H1 (cell line): ENCODE data around the gene PGBD5. TPM values are rescaled to one million over a fixed set of nuclear protein-coding genes. Genes with fewer than 3 reads are reported as not detected.
A peak's percentile ranks its signal among the peaks of the same experiment; 100 is the strongest.

Experiments used
- CTCF ChIA-PET: fragments of 300-600 bp; sonication (Branson Sonifier 250); formaldehyde crosslinking; loops from one replicate; lab custom pipeline; 2021; ENCODE audit not compliant: partially characterized antibody; lab: Charles Lee
- POLR2A ChIA-PET: fragments of 300-600 bp; sonication (Branson Sonifier 250); formaldehyde crosslinking; loops from one replicate; lab custom pipeline; 2021; ENCODE audit warnings: inconsistent platforms; ENCODE audit not compliant: partially characterized antibody; lab: Charles Lee
- DNase-seq, 2 experiments: peaks; one replicate each; pipeline versions ENCODE4 v3.0.0 to v3.0.0-alpha.2; 2010 to 2022; ENCODE audit warnings: low spot score in 2 of 2, low read depth in 1 of 2, mixed read lengths in 1 of 2
- FAIRE-seq: peaks from 2 replicates; lab custom pipeline; 2011; peaks lifted over from hg19 to GRCh38; lab: Jason Lieb, UNC
- H2AFZ ChIP-seq: 2 replicates; pipeline ENCODE4 v1.8.1; 2012; ENCODE audit warnings: low read length, inconsistent platforms
- H2AK5ac ChIP-seq: 2 replicates; pipeline ENCODE4 v1.6.1; 2013; ENCODE audit warnings: low read depth, low read length
- H2BK120ac ChIP-seq: replicated peaks from 2 replicates; pipeline ENCODE3; 2013; ENCODE audit warnings: low read depth, low read length, inconsistent platforms
- H2BK12ac ChIP-seq: 2 replicates; pipeline ENCODE4 v1.6.1; 2013; ENCODE audit warnings: low read depth, low read length
- H2BK15ac ChIP-seq: 2 replicates; pipeline ENCODE4 v1.6.1; 2013; ENCODE audit warnings: low read length
- H2BK20ac ChIP-seq: 2 replicates; pipeline ENCODE4 v1.6.1; 2013; ENCODE audit warnings: low read length
- H2BK5ac ChIP-seq: 2 replicates; pipeline ENCODE4 v1.6.1; 2013; ENCODE audit warnings: low read depth, low read length
- H3K14ac ChIP-seq: 2 replicates; pipeline ENCODE4 v1.6.1; 2013; ENCODE audit warnings: inconsistent platforms; ENCODE audit not compliant: insufficient read length
- H3K18ac ChIP-seq: 2 replicates; pipeline ENCODE4 v1.6.1; 2013; ENCODE audit warnings: low read length; ENCODE audit errors: extremely low read depth
- H3K23ac ChIP-seq: 2 replicates; pipeline ENCODE4 v1.6.1; 2013; ENCODE audit warnings: inconsistent platforms; ENCODE audit not compliant: insufficient read length
- H3K23me2 ChIP-seq: 2 replicates; pipeline ENCODE4 v1.6.1; 2013; ENCODE audit warnings: low read depth, low read length
- H3K27ac ChIP-seq: 2 replicates; pipeline ENCODE4 v1.6.1; 2011; ENCODE audit warnings: low read depth, low read length, inconsistent platforms
- H3K27me3 ChIP-seq, 4 experiments: replicated peaks in 1 of 4; 1 replicate in 1 of 4; 2 replicates in 3 of 4; pipeline versions ENCODE4 v1.6.1 to v1.8.1; 2011 to 2013; ENCODE audit warnings: low read length in 3 of 4, mild to moderate bottlenecking in 3 of 4, inconsistent platforms in 2 of 4, mixed read lengths in 2 of 4, moderate library complexity in 1 of 4; ENCODE audit not compliant: control insufficient read depth in 3 of 4, insufficient read depth in 3 of 4; ENCODE audit errors: extremely low read depth in 1 of 4
- H3K36me3 ChIP-seq, 4 experiments: 2 replicates each; pipeline versions ENCODE4 v1.6.1 to v1.8.1; 2011 to 2013; ENCODE audit warnings: mild to moderate bottlenecking in 4 of 4, low read length in 3 of 4, moderate library complexity in 2 of 4, control low read depth in 1 of 4, inconsistent platforms in 1 of 4; ENCODE audit not compliant: insufficient read depth in 4 of 4, control insufficient read depth in 2 of 4
- H3K4ac ChIP-seq: replicated peaks from 2 replicates; pipeline ENCODE3; 2013; ENCODE audit warnings: low read length, low read depth, mixed read lengths, inconsistent platforms; ENCODE audit not compliant: insufficient read length
- H3K4me1 ChIP-seq, 4 experiments: replicated peaks in 1 of 4; 1 replicate in 1 of 4; 2 replicates in 3 of 4; pipeline versions ENCODE4 v1.6.1 to v1.8.1; 2011 to 2013; ENCODE audit warnings: low read length in 3 of 4, inconsistent platforms in 2 of 4, mixed read lengths in 1 of 4; ENCODE audit not compliant: insufficient read depth in 4 of 4, control insufficient read depth in 3 of 4
- H3K4me2 ChIP-seq, 2 experiments: 2 replicates each; pipeline versions ENCODE4 v1.6.1 to v1.8.1; 2011 to 2013; ENCODE audit warnings: low read depth in 2 of 2, low read length in 2 of 2, control low read depth in 1 of 2, inconsistent platforms in 1 of 2, mild to moderate bottlenecking in 1 of 2; ENCODE audit not compliant: insufficient read depth in 1 of 2
- H3K4me3 ChIP-seq, 4 experiments: fragments of 200-600, 300-600 bp in 1 of 4; sonication (generic), shearing (Covaris generic), sonication (Bioruptor Twin) in 1 of 4; 2 replicates each; pipeline versions ENCODE4 v1.5.1 to v1.8.1; 2011 to 2016; ENCODE audit warnings: low read length in 4 of 4, low read depth in 3 of 4, control low read depth in 2 of 4, inconsistent platforms in 2 of 4, mild to moderate bottlenecking in 2 of 4, mixed read lengths in 1 of 4, moderate library complexity in 1 of 4; ENCODE audit not compliant: insufficient read depth in 2 of 4; ENCODE audit errors: extremely low read depth in 1 of 4
- H3K56ac ChIP-seq: replicated peaks from 2 replicates; pipeline ENCODE3; 2013; ENCODE audit warnings: low read depth, mild to moderate bottlenecking, mixed read lengths, low read length, inconsistent platforms; ENCODE audit not compliant: insufficient read length
- H3K79me1 ChIP-seq: 2 replicates; pipeline ENCODE4 v1.6.1; 2013; ENCODE audit warnings: low read depth, low read length, control low read depth
- H3K79me2 ChIP-seq, 2 experiments: 2 replicates each; pipeline versions ENCODE4 v1.6.1 to v1.8.1; 2012 to 2013; ENCODE audit warnings: low read length in 2 of 2, mild to moderate bottlenecking in 2 of 2, inconsistent platforms in 1 of 2; ENCODE audit not compliant: insufficient read depth in 2 of 2, control insufficient read depth in 1 of 2
- H3K9ac ChIP-seq, 4 experiments: replicated peaks in 1 of 4; 1 replicate in 1 of 4; 2 replicates in 3 of 4; pipeline versions ENCODE4 v1.6.1 to v1.8.1; 2011 to 2013; ENCODE audit warnings: low read depth in 3 of 4, low read length in 3 of 4, control low read depth in 2 of 4, mild to moderate bottlenecking in 2 of 4, moderate library complexity in 2 of 4, inconsistent platforms in 1 of 4; ENCODE audit errors: extremely low read depth in 1 of 4
- H3K9me3 ChIP-seq, 2 experiments: 2 replicates each; pipeline versions ENCODE4 v1.6.1 to v1.8.1; 2012 to 2013; ENCODE audit warnings: mild to moderate bottlenecking in 2 of 2, moderate library complexity in 2 of 2, control low read depth in 1 of 2, inconsistent platforms in 1 of 2, low read depth in 1 of 2, low read length in 1 of 2, mixed read lengths in 1 of 2; ENCODE audit not compliant: insufficient read depth in 2 of 2
- H4K20me1 ChIP-seq, 2 experiments: replicated peaks in 1 of 2; 2 replicates each; pipeline versions ENCODE3 to v1.8.1; 2011 to 2013; ENCODE audit warnings: inconsistent platforms in 2 of 2, low read length in 2 of 2, mild to moderate bottlenecking in 1 of 2; ENCODE audit not compliant: insufficient read depth in 2 of 2, control insufficient read depth in 1 of 2
- H4K5ac ChIP-seq: 2 replicates; pipeline ENCODE4 v1.6.1; 2013; ENCODE audit warnings: low read length, low read depth, mixed read lengths, inconsistent platforms; ENCODE audit not compliant: insufficient read length
- H4K8ac ChIP-seq: 2 replicates; pipeline ENCODE4 v1.8.0; 2013; ENCODE audit warnings: mild to moderate bottlenecking, moderate library complexity, low read length, inconsistent platforms; ENCODE audit not compliant: insufficient read depth; ENCODE audit errors: extremely low read depth
- H4K91ac ChIP-seq: replicated peaks from 2 replicates; pipeline ENCODE3; 2013; ENCODE audit warnings: low read length, mixed read lengths, inconsistent platforms; ENCODE audit not compliant: insufficient read length
- CEBPB ChIP-seq: IDR thresholded peaks from 2 replicates; pipeline ENCODE4 v1.6.1; 2012; ENCODE audit warnings: low read depth, low read length
- CHD1 ChIP-seq: IDR thresholded peaks from 2 replicates; pipeline ENCODE4 v1.6.1; 2012; ENCODE audit warnings: low read depth, low read length, improper control_type of control experiment
- CREB1 ChIP-seq: IDR thresholded peaks from 2 replicates; pipeline ENCODE4 v1.6.1; 2012; ENCODE audit warnings: inconsistent platforms
- CTBP2 ChIP-seq: IDR thresholded peaks from 2 replicates; pipeline ENCODE4 v1.7.0; 2011; ENCODE audit warnings: borderline replicate concordance, mild to moderate bottlenecking, moderate library complexity, mixed read lengths, low read length; ENCODE audit not compliant: insufficient read depth, insufficient read length
- TAF1 ChIP-seq: IDR thresholded peaks from 2 replicates; pipeline ENCODE4 v1.6.1; 2011; ENCODE audit warnings: mild to moderate bottlenecking, low read depth, low read length
- TEAD4 ChIP-seq: IDR thresholded peaks from 2 replicates; pipeline ENCODE4 v1.6.1; 2012; ENCODE audit warnings: low read depth, low read length, inconsistent platforms, mixed read lengths
- WGBS, 2 experiments: shearing (Covaris generic) in 1 of 2; methylation state at CpG; one replicate each; pipeline versions ENCODE4 v1.1.6 to v1.1.7; 2013 to 2015; ENCODE audit warnings: low lambda C conversion rate in 2 of 2, mixed read lengths in 2 of 2, inconsistent platforms in 1 of 2, low coverage in 1 of 2, missing lambda C conversion rate in 1 of 2; ENCODE audit not compliant: insufficient replicate concordance in 2 of 2, insufficient coverage in 1 of 2, insufficient read length in 1 of 2; ENCODE audit errors: extremely low coverage in 1 of 2, missing lambda C conversion rate in 1 of 2; 5-methylcytosine and 5-hydroxymethylcytosine counted together
- polyA plus RNA-seq, 7 experiments: library from polyadenylated mRNA; depleted of rRNA in 3 of 7; stranded (reverse) in 5 of 7; unstranded in 2 of 7; fragments of >200 nt in 5 of 7; fragments of 200-250 nt in 2 of 7; gene quantifications; 1 replicate in 5 of 7; 2 replicates in 1 of 7; 4 replicates in 1 of 7; pipeline versions ENCODE4 v1.2.1 to v1.2.3, GENCODE V29; 2011 to 2013; ENCODE audit warnings: missing spikeins in 2 of 7, mixed read lengths in 2 of 7
- total RNA-seq: library from RNA; stranded (reverse); fragmentation: NEBNext Ultra II Directional; extraction: Animal tissue kit (Norgen Biotek cat#: 25700); gene quantifications from 2 replicates; pipeline ENCODE4 v1.2.1, GENCODE V29; 2021
- TF ChIP-seq, protein P1 (sequence below): IDR thresholded peaks from 2 replicates; pipeline ENCODE4 v1.6.1; 2012; ENCODE audit warnings: low read length, inconsistent platforms
- TF ChIP-seq, protein P2 (sequence below): IDR thresholded peaks from 2 replicates; pipeline ENCODE4 v1.6.1; 2011; ENCODE audit warnings: low read depth, mild to moderate bottlenecking, low read length; ENCODE audit not compliant: insufficient read depth

PGBD5 gene
- total and polyA plus RNA-seq, 2 of the 8 experiments (the other 6 are each of a cell fraction or from before 2014, with no cell fraction given), result 16.3 to 18.4 TPM

DNA sequence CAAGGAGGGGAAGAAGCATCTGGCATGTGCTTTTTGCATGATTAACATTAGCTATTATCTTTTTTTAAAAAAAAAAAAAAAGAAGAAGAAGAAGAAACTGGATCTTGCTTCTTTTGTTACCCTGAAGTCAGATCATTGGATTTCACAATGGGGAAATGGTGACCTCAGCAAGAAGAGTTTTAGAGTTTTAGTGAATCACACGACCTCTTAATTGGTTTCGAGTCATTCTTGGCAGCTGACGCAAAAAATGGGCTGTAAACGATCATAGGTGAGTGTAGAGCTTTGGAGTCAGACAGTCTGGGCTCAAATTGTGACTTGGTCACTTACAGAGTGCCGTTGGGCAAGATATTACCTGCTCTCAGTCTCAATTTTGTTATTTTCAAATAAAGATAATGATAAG, 33.3 kb upstream of the PGBD5 start:
- Histone ChIP-seq H3K27me3 (no peaks in the 10 kb centered on the region), H3K56ac (no peak overlapping the region)
- no peak for TF ChIP-seq TEAD4
- TF ChIP-seq CTBP2, result no peak
- TF ChIP-seq, protein P1, sequence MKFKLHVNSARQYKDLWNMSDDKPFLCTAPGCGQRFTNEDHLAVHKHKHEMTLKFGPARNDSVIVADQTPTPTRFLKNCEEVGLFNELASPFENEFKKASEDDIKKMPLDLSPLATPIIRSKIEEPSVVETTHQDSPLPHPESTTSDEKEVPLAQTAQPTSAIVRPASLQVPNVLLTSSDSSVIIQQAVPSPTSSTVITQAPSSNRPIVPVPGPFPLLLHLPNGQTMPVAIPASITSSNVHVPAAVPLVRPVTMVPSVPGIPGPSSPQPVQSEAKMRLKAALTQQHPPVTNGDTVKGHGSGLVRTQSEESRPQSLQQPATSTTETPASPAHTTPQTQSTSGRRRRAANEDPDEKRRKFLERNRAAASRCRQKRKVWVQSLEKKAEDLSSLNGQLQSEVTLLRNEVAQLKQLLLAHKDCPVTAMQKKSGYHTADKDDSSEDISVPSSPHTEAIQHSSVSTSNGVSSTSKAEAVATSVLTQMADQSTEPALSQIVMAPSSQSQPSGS, result no peak
- TF ChIP-seq CHD1, result no peak
- TF ChIP-seq, protein P2, sequence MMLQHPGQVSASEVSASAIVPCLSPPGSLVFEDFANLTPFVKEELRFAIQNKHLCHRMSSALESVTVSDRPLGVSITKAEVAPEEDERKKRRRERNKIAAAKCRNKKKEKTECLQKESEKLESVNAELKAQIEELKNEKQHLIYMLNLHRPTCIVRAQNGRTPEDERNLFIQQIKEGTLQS, result no peak
- no peak for TF ChIP-seq TAF1
- no peak for TF ChIP-seq CEBPB
- TF ChIP-seq CREB1, result no peak

More for the DNA sequence above, 33.3 kb upstream of the PGBD5 start:
- FAIRE-seq (no peak), DNase-seq (no peak)
- Histone ChIP-seq H4K5ac (no peak overlapping the region), H4K91ac (no peak overlapping the region), H4K8ac (no peak overlapping the region), H4K20me1 (no peaks in the 10 kb centered on the region), H2BK15ac (no peak overlapping the region), H3K4me1 (no peaks in the 10 kb centered on the region), H2BK20ac (no peak overlapping the region), H2AK5ac (no peak overlapping the region), H2AFZ (no peak overlapping the region), H3K4me2 (no peak overlapping the region), H3K27ac (no peak overlapping the region), H3K9me3 (no peaks in the 10 kb centered on the region), H3K4me3 (no peak overlapping the region), H2BK120ac (peak overlapping the region; percentile 45), H3K14ac (no peak overlapping the region), H2BK12ac (no peak overlapping the region), H2BK5ac (no peak overlapping the region), H3K23me2 (no peaks in the 10 kb centered on the region), H3K79me2 (no peaks in the 10 kb centered on the region), H3K9ac (no peak overlapping the region), H3K79me1 (no peaks in the 10 kb centered on the region; the same call in 1 of the 2 replicates), H3K23ac (no peak overlapping the region), H3K36me3 (no peaks in the 10 kb centered on the region), H3K4ac (no peak overlapping the region), H3K18ac (no peak overlapping the region)
- ChIA-PET CTCF (no interaction called here), POLR2A (no interaction called here)
- 87% methylated on average over 5 of the region's 5 CpGs; no CpG with 5 or more reads in 1 of the 2 experiments for WGBS, 2 experiments
